Astrocyte (in vitro differentiated cells and primary cell): Measurements from ENCODE around the gene PDE5A. TPM values are rescaled to one million over a fixed set of nuclear protein-coding genes. Genes with fewer than 3 reads are reported as not detected.

Experiments used
- DNase-seq: peaks from one replicate; pipeline ENCODE4 v3.0.0-alpha.2; 2010; ENCODE audit warnings: low read depth
- FAIRE-seq: peaks from 2 replicates; lab custom pipeline; 2011; peaks lifted over from hg19 to GRCh38; lab: Jason Lieb, UNC
- H2AFZ ChIP-seq: 2 replicates; pipeline ENCODE4 v1.6.0; 2012; ENCODE audit warnings: low read depth, low read length, inconsistent platforms
- H3K27ac ChIP-seq: 2 replicates; pipeline ENCODE4 v1.5.1; 2011; ENCODE audit warnings: low read depth, low read length, inconsistent platforms
- H3K27me3 ChIP-seq: 2 replicates; pipeline ENCODE4 v1.6.0; 2011; ENCODE audit warnings: low read length, inconsistent platforms; ENCODE audit not compliant: insufficient read depth
- H3K36me3 ChIP-seq: 2 replicates; pipeline ENCODE4 v1.5.1; 2011; ENCODE audit warnings: low read length, inconsistent platforms; ENCODE audit not compliant: insufficient read depth
- H3K4me1 ChIP-seq: 2 replicates; pipeline ENCODE4 v1.5.1; 2011; ENCODE audit warnings: low read length, inconsistent platforms; ENCODE audit not compliant: insufficient read depth
- H3K4me2 ChIP-seq: 2 replicates; pipeline ENCODE4 v1.6.0; 2012; ENCODE audit warnings: low read length, inconsistent platforms
- H3K4me3 ChIP-seq: 2 replicates; pipeline ENCODE4 v1.5.1; 2011; ENCODE audit warnings: low read depth, mild to moderate bottlenecking, low read length, inconsistent platforms; ENCODE audit not compliant: insufficient read depth
- H3K79me2 ChIP-seq: 2 replicates; pipeline ENCODE4 v1.6.0; 2012; ENCODE audit warnings: mild to moderate bottlenecking, low read length, inconsistent platforms; ENCODE audit not compliant: insufficient read depth
- H3K9ac ChIP-seq: 2 replicates; pipeline ENCODE4 v1.6.0; 2012; ENCODE audit warnings: mild to moderate bottlenecking, low read length, inconsistent platforms
- H3K9me3 ChIP-seq: 2 replicates; pipeline ENCODE4 v1.5.1; 2012; ENCODE audit warnings: low read depth, mild to moderate bottlenecking, low read length, inconsistent platforms; ENCODE audit not compliant: insufficient read depth
- H4K20me1 ChIP-seq: 2 replicates; pipeline ENCODE4 v1.6.0; 2012; ENCODE audit warnings: low read length, inconsistent platforms; ENCODE audit not compliant: insufficient read depth
- H3K27ac Mint-ChIP-seq: one replicate; pipeline ENCODE4 v1.8.0; 2021; ENCODE audit warnings: mild to moderate bottlenecking, mixed read lengths; ENCODE audit not compliant: unreplicated experiment
- H3K27me3 Mint-ChIP-seq: one replicate; pipeline ENCODE4 v1.8.0; 2021; ENCODE audit warnings: low read depth, mixed read lengths; ENCODE audit not compliant: unreplicated experiment
- H3K36me3 Mint-ChIP-seq: one replicate; pipeline ENCODE4 v1.8.0; 2021; ENCODE audit warnings: low read depth, mixed read lengths; ENCODE audit not compliant: unreplicated experiment
- H3K4me1 Mint-ChIP-seq: one replicate; pipeline ENCODE4 v1.8.0; 2021; ENCODE audit warnings: low read depth, mixed read lengths; ENCODE audit not compliant: unreplicated experiment
- H3K4me3 Mint-ChIP-seq: one replicate; pipeline ENCODE4 v1.8.0; 2021; ENCODE audit warnings: mild to moderate bottlenecking, moderate library complexity, mixed read lengths; ENCODE audit not compliant: unreplicated experiment
- H3K9me3 Mint-ChIP-seq: one replicate; pipeline ENCODE4 v1.8.0; 2021; ENCODE audit warnings: mild to moderate bottlenecking, mixed read lengths; ENCODE audit not compliant: unreplicated experiment
- EZH2 ChIP-seq: IDR thresholded peaks from 2 replicates; pipeline ENCODE4 v1.6.1; 2012; ENCODE audit warnings: mild to moderate bottlenecking, low read length, inconsistent platforms; ENCODE audit not compliant: insufficient read depth
- total RNA-seq: library from RNA; stranded (reverse); gene quantifications from 2 replicates; pipeline ENCODE4 v1.2.1, GENCODE V29; 2021
- TF ChIP-seq, protein P1 (sequence below): IDR thresholded peaks from 2 replicates; pipeline ENCODE4 v1.5.1; 2011; ENCODE audit warnings: low read depth, mild to moderate bottlenecking, inconsistent platforms, low read length, moderate library complexity; ENCODE audit not compliant: insufficient read depth

The PDE5A gene
- total RNA-seq, 1 donor from 2014 or later = 3.6 TPM

DNA sequence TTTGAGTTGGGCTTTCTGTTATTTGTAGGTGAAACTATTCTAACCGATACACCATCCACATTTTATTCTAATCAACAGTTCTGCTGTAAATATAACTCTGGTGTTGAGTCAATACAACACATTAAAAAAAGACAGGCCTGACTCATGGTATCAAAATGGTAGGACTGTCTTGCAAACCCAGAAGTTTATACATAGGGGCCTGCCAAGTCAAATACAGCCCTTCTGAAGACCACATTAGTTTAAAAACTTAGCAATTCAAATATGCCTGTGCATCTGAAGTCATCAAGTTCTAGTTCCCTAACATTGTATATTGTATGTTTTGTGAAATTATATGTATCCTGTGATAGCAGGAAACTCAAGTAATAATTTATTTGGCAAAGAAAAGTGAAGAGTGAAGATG is 24.4 kb upstream of the PDE5A start:
- DNase-seq (peak; percentile 93), FAIRE-seq (peak; percentile 9)
- H3K27ac Mint-ChIP-seq = no peak overlapping the region
- no peaks in the 10 kb centered on the region for H3K9me3 Mint-ChIP-seq
- no peaks in the 10 kb centered on the region for H3K36me3 Mint-ChIP-seq
- TF ChIP-seq, protein P1, sequence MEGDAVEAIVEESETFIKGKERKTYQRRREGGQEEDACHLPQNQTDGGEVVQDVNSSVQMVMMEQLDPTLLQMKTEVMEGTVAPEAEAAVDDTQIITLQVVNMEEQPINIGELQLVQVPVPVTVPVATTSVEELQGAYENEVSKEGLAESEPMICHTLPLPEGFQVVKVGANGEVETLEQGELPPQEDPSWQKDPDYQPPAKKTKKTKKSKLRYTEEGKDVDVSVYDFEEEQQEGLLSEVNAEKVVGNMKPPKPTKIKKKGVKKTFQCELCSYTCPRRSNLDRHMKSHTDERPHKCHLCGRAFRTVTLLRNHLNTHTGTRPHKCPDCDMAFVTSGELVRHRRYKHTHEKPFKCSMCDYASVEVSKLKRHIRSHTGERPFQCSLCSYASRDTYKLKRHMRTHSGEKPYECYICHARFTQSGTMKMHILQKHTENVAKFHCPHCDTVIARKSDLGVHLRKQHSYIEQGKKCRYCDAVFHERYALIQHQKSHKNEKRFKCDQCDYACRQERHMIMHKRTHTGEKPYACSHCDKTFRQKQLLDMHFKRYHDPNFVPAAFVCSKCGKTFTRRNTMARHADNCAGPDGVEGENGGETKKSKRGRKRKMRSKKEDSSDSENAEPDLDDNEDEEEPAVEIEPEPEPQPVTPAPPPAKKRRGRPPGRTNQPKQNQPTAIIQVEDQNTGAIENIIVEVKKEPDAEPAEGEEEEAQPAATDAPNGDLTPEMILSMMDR = no peak
- Histone ChIP-seq H3K9me3 (no peaks in the 10 kb centered on the region), H3K27ac (no peak overlapping the region), H3K79me2 (no peaks in the 10 kb centered on the region), H3K27me3 (no peaks in the 10 kb centered on the region), H2AFZ (no peak overlapping the region), H3K4me3 (no peak overlapping the region), H4K20me1 (no peaks in the 10 kb centered on the region), H3K4me2 (peak overlapping the region; percentile 32), H3K4me1 (peaks cover 26% of the 10 kb centered on the region), H3K9ac (no peak overlapping the region), H3K36me3 (no peaks in the 10 kb centered on the region)
- no peak overlapping the region for H3K4me3 Mint-ChIP-seq
- H3K4me1 Mint-ChIP-seq = no peaks in the 10 kb centered on the region
- no peaks in the 10 kb centered on the region for H3K27me3 Mint-ChIP-seq

DNA sequence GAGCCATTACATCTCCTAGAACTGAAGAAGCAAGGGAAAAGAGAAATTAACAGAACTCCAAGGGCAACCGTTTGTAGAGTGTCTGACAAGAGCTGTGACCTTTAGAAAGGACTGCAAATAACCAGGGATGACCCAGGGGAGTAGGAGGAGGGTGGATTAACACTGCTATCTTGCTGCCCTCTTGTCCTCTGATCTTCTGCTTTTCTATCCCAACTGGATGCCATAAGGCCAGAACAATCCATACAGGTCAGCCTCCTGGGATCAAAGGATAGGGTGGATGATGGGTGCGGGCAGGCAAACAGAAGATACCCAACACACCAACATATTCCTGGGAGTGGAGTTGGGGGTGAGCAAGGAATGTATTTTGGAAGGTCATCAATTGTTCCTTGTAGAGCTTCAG is 19.8 kb upstream of the PDE5A start:
- Histone ChIP-seq H3K27me3 (no peaks in the 10 kb centered on the region), H3K9me3 (no peaks in the 10 kb centered on the region), H3K4me3 (no peak overlapping the region), H3K4me1 (peaks cover 12% of the 10 kb centered on the region), H2AFZ (no peak overlapping the region), H3K27ac (no peak overlapping the region), H3K4me2 (no peak overlapping the region), H3K79me2 (no peaks in the 10 kb centered on the region), H4K20me1 (no peaks in the 10 kb centered on the region), H3K9ac (no peak overlapping the region), H3K36me3 (no peaks in the 10 kb centered on the region)
- DNase-seq (no peak), FAIRE-seq (no peak)
- Mint-ChIP-seq H3K27ac (no peak overlapping the region), H3K36me3 (no peaks in the 10 kb centered on the region), H3K4me1 (peaks cover 4% of the 10 kb centered on the region), H3K9me3 (peaks cover 3% of the 10 kb centered on the region), H3K27me3 (peaks cover 3% of the 10 kb centered on the region), H3K4me3 (no peak overlapping the region)
- TF ChIP-seq EZH2 = no peak
- TF ChIP-seq, protein P1 = no peak

- no peak overlapping the region for H3K9ac ChIP-seq
- no peak overlapping the region for H3K4me3 Mint-ChIP-seq
- no peak overlapping the region for H3K27ac ChIP-seq
- H3K4me3 ChIP-seq = no peak overlapping the region
- FAIRE-seq = no peak
- H3K27ac Mint-ChIP-seq = no peak overlapping the region
- no peak overlapping the region for H2AFZ ChIP-seq
- H3K36me3 ChIP-seq = no peaks in the 10 kb centered on the region
- no peaks in the 10 kb centered on the region for H3K36me3 Mint-ChIP-seq
- peaks cover 3% of the 10 kb centered on the region for H3K9me3 Mint-ChIP-seq
- no peaks in the 10 kb centered on the region for H3K27me3 ChIP-seq
- H3K4me1 Mint-ChIP-seq = peaks cover 4% of the 10 kb centered on the region
- H4K20me1 ChIP-seq = no peaks in the 10 kb centered on the region
- peaks cover 3% of the 10 kb centered on the region for H3K27me3 Mint-ChIP-seq
- H3K4me2 ChIP-seq = no peak overlapping the region
- no peaks in the 10 kb centered on the region for H3K9me3 ChIP-seq
- TF ChIP-seq EZH2 = no peak
- TF ChIP-seq, protein P1 = no peak
- no peak for DNase-seq
- peaks cover 4% of the 10 kb centered on the region for H3K4me1 ChIP-seq
- no peaks in the 10 kb centered on the region for H3K79me2 ChIP-seq
These were observed 19.0 kb upstream of the PDE5A start for GRCh38 chr4:119647558-119647957.
